Stimulated activated CD4-positive, alpha-beta T cell treated with anti-CD3 and anti-CD28 coated beads, Interleukin-1b, Interleukin-23, amount 100 ng/mL, for 1 hour (primary cell): ENCODE results near the gene C2orf78.
"Not testable (repeated sequence)": the region's sequence is repeated elsewhere in the genome, so short reads cannot be mapped to it uniquely, and the experiment has no call there.

ENCODE experiments used
- DNase-seq, 2 donors: peaks; one replicate each; pipeline ENCODE4 v3.0.0-alpha.2; 2020; ENCODE audit warnings: low read depth in 2 of 2

C2orf78 gene

DNA sequence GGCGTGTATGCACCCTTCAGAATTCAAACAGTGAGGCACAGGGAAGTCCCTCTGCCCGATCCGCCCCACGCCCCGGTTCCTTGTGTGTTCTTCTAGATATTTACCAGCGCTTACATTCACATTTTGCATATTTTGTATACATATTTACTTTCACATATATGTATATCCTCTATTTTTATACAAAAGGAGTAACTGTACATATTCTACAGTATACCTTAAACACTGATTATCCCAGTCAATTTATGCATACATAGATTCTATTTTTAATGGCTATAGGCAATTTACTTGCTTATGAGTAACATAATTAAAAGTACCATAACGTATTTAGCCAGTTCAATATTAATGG is 3.8 kb upstream of the C2orf78 start:
- no peak for DNase-seq

GRCh38 chr2:73783402-73783801 is 581 bp upstream of the C2orf78 start:
- DNase-seq, result not testable (repeated sequence)

DNA sequence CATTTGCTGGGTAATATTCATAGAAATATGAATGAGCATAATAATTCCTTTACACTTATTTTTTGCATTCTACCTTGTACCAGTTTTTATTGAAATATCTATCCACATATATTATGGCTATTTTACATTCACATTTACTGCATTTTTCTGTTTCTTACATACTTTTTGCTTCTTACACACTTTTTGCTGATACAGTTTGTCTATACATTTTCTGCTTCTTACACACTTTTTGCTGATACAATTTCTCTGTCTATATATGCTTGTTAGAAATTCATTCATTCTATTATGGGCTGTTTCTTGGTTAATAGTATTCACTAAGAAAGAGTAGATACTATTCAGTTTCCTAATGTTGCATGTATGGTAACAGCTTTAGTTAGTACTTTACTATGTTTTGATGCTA is 27.9 kb downstream of the C2orf78 start:
- no peak for DNase-seq

GRCh38 chr2:73812635-73813034 is 28.7 kb downstream of the C2orf78 start:
- DNase-seq, result no peak

GRCh38 chr2:73818296-73818695 is 34.3 kb downstream of the C2orf78 start:
- DNase-seq, result no peak

DNA sequence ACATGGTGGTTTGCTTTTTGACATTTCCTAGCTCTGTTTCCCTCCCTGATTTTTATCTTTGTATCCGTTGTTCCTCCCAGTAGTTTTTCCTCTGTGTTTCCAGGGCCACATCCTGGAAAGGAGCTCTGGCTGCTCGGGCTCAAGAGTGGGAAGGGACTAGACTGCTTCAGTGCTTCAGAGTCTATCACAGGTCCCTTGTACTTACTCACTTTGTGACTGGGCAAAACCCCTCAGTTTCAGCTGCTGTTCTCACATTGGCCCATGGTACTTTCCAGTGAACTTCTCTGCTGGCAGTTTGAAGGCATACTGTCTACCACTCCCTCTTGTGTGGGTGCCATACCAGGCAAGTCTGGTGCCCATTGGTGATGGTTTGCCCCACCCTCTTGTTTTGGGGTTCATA is 37.2 kb downstream of the C2orf78 start:
- no peak for DNase-seq

DNA sequence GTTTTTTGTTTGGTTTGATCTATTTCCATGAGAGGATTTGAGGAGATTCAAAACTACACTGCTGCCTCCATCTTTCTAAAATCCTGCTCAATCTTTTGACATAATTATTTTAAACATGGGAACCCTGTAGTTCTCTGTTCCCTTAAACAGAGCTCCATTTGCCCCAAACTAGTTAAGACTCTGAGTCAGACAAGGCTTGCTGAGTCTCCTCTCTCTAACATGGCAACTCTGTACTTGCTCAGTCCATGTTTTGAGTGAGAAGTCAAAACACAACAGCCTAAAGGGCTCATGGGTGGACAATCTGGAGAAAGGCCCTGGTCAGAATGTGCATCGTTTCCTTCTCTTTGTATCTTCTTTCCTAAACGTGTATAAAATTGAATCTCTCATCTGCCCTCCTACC is 37.7 kb downstream of the C2orf78 start:
- no peak for DNase-seq

GRCh38 chr2:73822276-73822675 is 38.3 kb downstream of the C2orf78 start:
- no peak for DNase-seq

DNA sequence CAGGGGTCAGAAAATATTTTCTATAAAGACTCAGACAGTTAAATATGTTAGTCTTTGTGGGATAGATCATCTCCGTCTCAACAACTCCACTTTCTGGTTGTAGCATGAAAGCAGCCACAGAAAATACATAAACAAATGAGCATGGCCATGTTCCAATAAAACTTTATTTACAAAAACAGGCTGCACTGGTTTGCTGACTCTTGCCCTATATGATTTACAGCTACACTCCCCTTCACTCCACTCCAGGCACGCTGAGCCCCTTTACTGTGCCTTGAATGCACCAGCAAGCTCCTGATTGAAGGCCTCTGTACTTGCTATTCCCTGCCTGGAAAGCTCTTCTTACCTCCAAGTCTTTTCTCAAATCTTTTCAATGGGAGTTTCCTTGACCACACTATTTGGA is 39.0 kb downstream of the C2orf78 start:
- DNase-seq, result no peak

GRCh38 chr2:73823416-73823815 is 39.4 kb downstream of the C2orf78 start:
- no peak for DNase-seq

DNA sequence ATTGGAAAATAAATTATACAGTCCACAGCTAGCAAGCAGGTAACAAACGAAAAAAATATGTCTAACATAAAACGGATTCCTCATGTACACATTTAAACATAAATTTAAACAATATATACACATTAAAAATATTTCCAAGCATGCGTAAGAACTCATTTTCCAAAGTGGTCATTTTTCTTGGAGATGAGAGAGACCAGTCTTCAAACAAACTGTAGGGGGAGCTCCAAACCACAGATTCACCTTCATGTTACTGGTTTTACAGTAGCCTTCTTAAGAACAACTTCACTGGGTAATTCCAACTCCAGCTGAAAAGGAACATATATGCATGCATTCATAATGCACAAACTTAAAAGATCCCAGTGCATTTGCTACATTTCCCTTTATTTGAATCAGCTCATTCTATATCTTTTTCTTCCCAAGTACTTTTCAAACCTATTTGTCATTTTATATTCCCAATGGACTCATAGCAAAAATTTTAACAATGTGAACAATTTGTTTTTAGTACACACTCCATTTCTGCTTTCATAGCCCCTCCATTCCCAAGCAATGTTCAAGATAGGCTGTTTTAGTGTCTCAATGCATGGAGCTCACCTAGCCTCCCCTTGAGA is 40.0 kb downstream of the C2orf78 start:
- peak in 1 of 2 donors; percentile 10 for DNase-seq

DNA sequence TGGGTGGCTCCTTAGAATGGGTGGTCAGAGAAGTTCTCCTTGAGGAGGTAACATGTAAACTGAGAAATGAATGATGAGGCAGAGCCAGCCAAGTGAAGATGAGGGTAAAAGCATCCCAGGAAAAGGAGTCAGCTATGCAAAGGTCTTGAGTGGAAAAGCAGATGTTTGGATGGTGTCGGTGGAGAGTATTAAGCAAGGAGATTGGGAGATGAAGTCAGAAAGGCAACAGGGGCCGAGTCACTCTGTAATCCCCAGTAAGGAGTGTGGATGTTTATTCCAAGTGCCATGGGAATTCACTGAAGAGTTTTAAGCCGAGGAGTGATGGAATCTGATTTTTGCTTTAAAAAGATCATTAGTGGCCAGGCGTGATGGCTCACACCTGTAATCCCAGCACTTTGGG is 41.4 kb downstream of the C2orf78 start:
- no peak for DNase-seq

GRCh38 chr2:73827018-73827417 is 43.0 kb downstream of the C2orf78 start:
- no peak for DNase-seq

DNA sequence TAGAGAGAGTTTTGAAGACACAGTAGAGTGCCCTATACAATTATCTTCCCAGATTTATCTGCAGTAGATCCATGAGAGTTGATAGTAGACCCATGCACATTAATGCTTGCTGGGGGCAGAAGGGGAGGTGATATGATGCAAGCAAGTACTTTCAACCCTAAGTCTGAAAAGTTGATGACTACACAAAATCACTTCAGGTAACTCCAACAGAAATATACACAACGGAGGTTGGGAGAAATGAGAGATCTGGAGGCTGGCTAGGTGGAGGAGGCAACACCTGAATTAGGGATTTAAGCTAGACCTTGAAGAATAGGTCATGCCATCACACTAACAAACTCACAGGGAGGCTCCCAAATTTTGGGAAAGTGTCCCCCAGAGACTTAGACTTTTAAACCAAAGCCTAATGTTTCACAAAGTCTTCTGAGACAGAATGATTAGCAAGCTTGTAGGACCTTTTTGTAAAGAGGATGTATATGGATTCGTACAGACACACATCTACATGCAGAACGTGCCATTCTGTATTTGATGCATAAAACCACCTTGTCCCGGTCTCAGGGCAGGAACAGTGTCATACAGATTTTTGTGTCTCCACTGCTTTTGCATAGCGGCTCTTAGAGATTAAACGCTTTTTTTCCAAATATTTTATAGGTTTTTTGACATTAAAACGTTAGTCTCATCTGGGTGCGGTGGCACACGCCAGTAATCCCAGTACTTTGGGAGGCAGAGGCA is 43.8 kb downstream of the C2orf78 start:
- DNase-seq, result no peak

GRCh38 chr2:73828389-73828817 is 44.4 kb downstream of the C2orf78 start:
- DNase-seq, result no peak

GRCh38 chr2:73828818-73829570 is 45.0 kb downstream of the C2orf78 start, which contains the start of gene STAMBP:
TSS of gene STAMBP (plus strand) at chr2:73828961. CDS start at chr2:73830857, 1,896 bp downstream.
- DNase-seq, result peak; percentile 64 to 65

DNA sequence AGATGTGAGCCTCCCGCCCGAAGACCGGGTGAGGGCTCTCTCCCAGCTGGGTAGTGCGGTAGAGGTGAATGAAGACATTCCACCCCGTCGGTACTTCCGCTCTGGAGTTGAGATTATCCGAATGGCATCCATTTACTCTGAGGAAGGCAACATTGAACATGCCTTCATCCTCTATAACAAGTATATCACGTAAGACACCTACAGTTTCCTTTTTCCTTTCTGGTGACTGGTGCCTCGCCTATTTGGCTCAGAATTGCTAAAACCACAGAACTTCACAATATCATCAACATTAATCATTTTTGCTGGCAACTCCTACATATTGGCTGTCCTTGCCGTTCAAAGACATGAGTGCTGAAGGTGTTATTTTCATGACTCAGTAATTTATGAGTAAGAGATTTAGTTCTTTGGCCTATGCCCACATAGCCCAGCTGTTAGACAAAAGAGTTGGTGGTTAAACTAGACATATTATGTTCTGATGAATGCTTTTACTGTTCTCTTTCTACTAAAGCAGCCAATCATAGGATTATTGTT is 47.0 kb downstream of the C2orf78 start:
- DNase-seq, result no peak

DNA sequence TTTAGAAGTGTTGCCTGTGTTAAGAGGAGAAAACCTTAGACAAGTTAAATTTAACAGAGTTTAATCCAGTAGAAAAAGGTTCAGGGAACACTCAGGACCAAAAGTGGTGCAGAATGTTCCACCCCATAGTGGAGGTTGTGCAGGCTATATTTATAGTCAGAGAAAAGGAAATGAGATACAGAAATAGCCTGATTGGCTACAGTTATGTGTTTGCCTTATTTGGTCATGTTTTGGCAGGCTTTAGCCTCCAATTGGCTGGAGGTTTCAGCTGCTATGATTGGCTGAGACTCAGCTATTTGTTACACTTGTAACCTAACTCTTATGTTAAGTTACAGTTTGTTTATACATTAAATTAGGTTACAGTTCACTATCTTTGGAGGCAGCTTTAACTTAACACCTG is 48.9 kb downstream of the C2orf78 start:
- no peak for DNase-seq

- DNase-seq, result no peak
Measured at GRCh38 chr2:73836141-73836943, 52.4 kb downstream of the C2orf78 start.

GRCh38 chr2:73837847-73838585 is 54.0 kb downstream of the C2orf78 start:
- no peak for DNase-seq

GRCh38 chr2:73838889-73839534 is 55.0 kb downstream of the C2orf78 start:
- DNase-seq, result no peak
